ENCODE measurements around the gene MBOAT1.

DNA sequence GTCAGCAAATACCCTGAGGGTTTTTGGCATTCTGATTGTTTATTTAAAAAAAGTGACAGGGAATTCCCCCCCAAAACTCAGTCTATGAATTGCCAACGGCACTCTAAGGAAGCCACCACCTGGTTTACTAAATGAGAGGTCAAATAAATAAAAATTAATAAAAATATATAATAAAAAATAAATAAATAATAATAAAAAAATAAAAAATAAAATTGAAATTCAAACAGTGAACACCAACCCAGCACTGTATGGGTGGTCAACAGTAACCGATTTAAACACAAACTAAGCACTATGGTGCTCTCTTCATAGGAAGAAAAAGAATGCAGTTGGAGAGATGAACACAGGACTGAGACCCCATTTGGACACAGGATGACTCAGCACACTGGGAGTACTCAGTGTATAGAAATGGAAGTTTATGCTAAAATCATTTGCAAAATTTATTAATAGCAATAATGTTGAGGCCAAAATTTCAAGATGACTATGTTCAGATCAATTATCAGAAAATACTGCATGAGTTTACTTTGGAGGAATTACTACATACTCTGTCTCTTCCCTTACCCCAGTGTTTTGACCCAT, 98.5 kb downstream of the MBOAT1 start:
- TF ChIP-seq ESRRG (CRISPR knock-in tag; IDR thresholded peaks at IDR 0.05) (no peak), RARB (CRISPR knock-in tag; IDR thresholded peaks at IDR 0.05) (no peak), ZNF8 (CRISPR knock-in tag; IDR thresholded peaks at IDR 0.05) (no peak), ZNF70 (CRISPR knock-in tag; IDR thresholded peaks at IDR 0.05) (no peak), CREB5 (CRISPR knock-in tag; IDR thresholded peaks at IDR 0.05; ENCODE audit: low read depth) (no peak), ARNTL (CRISPR knock-in tag; IDR thresholded peaks at IDR 0.05; ENCODE audit: borderline replicate concordance, low read depth) (no peak), OSR1 (CRISPR knock-in tag; IDR thresholded peaks at IDR 0.05) (no peak), ZFP30 (CRISPR knock-in tag; IDR thresholded peaks at IDR 0.05) (no peak)
- TF ChIP-seq, protein P1, sequence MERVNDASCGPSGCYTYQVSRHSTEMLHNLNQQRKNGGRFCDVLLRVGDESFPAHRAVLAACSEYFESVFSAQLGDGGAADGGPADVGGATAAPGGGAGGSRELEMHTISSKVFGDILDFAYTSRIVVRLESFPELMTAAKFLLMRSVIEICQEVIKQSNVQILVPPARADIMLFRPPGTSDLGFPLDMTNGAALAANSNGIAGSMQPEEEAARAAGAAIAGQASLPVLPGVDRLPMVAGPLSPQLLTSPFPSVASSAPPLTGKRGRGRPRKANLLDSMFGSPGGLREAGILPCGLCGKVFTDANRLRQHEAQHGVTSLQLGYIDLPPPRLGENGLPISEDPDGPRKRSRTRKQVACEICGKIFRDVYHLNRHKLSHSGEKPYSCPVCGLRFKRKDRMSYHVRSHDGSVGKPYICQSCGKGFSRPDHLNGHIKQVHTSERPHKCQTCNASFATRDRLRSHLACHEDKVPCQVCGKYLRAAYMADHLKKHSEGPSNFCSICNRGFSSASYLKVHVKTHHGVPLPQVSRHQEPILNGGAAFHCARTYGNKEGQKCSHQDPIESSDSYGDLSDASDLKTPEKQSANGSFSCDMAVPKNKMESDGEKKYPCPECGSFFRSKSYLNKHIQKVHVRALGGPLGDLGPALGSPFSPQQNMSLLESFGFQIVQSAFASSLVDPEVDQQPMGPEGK (CRISPR knock-in tag; IDR thresholded peaks at IDR 0.05; ENCODE audit: borderline replicate concordance) = no peak
- TF ChIP-seq, protein P2, sequence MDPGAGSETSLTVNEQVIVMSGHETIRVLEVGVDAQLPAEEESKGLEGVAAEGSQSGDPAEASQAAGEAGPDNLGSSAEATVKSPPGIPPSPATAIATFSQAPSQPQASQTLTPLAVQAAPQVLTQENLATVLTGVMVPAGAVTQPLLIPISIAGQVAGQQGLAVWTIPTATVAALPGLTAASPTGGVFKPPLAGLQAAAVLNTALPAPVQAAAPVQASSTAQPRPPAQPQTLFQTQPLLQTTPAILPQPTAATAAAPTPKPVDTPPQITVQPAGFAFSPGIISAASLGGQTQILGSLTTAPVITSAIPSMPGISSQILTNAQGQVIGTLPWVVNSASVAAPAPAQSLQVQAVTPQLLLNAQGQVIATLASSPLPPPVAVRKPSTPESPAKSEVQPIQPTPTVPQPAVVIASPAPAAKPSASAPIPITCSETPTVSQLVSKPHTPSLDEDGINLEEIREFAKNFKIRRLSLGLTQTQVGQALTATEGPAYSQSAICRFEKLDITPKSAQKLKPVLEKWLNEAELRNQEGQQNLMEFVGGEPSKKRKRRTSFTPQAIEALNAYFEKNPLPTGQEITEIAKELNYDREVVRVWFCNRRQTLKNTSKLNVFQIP (CRISPR knock-in tag; IDR thresholded peaks at IDR 0.05; ENCODE audit: borderline replicate concordance, low read depth) = no peak
- TF ChIP-seq, protein P3, sequence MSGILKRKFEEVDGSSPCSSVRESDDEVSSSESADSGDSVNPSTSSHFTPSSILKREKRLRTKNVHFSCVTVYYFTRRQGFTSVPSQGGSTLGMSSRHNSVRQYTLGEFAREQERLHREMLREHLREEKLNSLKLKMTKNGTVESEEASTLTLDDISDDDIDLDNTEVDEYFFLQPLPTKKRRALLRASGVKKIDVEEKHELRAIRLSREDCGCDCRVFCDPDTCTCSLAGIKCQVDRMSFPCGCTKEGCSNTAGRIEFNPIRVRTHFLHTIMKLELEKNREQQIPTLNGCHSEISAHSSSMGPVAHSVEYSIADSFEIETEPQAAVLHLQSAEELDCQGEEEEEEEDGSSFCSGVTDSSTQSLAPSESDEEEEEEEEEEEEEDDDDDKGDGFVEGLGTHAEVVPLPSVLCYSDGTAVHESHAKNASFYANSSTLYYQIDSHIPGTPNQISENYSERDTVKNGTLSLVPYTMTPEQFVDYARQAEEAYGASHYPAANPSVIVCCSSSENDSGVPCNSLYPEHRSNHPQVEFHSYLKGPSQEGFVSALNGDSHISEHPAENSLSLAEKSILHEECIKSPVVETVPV (CRISPR knock-in tag; IDR thresholded peaks at IDR 0.05) = no peak

Measured in SK-N-SH treated with all-trans-retinoic acid at 6 μM for 48 hours (cell line).